ENCODE measurements around the gene UGGT1. TPM values are rescaled to one million over a fixed set of nuclear protein-coding genes. Genes with fewer than 3 reads are reported as not detected.

UGGT1 gene
- total and polyA plus RNA-seq, 9 of the 15 experiments (the other 6 are each of a cell fraction or from before 2014, with no cell fraction given), result 5.1 to 56.4 (median 37.9) TPM

- no peak for ATAC-seq
- Histone ChIP-seq H3K36me3 (ENCODE audit: control insufficient read depth, insufficient read depth, low read length) (peaks cover 60% of the 10 kb centered on the region; the same call in 2 of the 3 replicates), H3K27me3 (ENCODE audit: control insufficient read depth in 2 of 2, insufficient read depth in 2 of 2, low read length in 2 of 2) (no peaks in the 10 kb centered on the region), H3K9me3 (replicated peaks; ENCODE audit: control insufficient read depth, insufficient read depth, low read depth, low read length) (no peaks in the 10 kb centered on the region), H4K20me1 (replicated peaks; ENCODE audit: control insufficient read depth, insufficient read depth, low read length) (no peaks in the 10 kb centered on the region), H3K9ac (ENCODE audit: insufficient read depth in 1 of 2, low read depth in 2 of 2, low read length in 2 of 2) (no peak overlapping the region), H3K9me1 (ENCODE audit: control insufficient read depth, insufficient read depth, low read length) (no peaks in the 10 kb centered on the region), H3K4me2 (ENCODE audit: insufficient read depth, low read length) (no peak overlapping the region), H3K27ac (ENCODE audit: extremely low read depth, low read depth, low read length) (no peak overlapping the region), H3K4me1 (replicated peaks in 1 of 2; ENCODE audit: control insufficient read depth in 2 of 2, insufficient read depth in 2 of 2, low read length in 2 of 2) (no peaks in the 10 kb centered on the region), H2AFZ (ENCODE audit: low read depth, low read length) (no peak overlapping the region), H3K79me2 (ENCODE audit: control insufficient read depth, insufficient read depth, low read length) (no peaks in the 10 kb centered on the region), H3K4me3 (no peak overlapping the region)
- WGBS (ENCODE audit: insufficient coverage, low coverage, missing lambda C conversion rate), result 95% methylated on average over 4 of the region's 4 CpGs
- POLR2A ChIA-PET, result no interaction called here
- no peak for FAIRE-seq
- TF ChIP-seq ZNF121 (CRISPR knock-in tag; conservative IDR thresholded peaks at IDR 0.05) (peak; percentile 76), MYNN (IDR thresholded peaks at IDR 0.05) (no peak), MYNN (CRISPR knock-in tag; IDR thresholded peaks at IDR 0.05) (no peak), RUNX1 (IDR thresholded peaks at IDR 0.05; ENCODE audit: low read depth) (no peak)
- in situ Hi-C loops (cut with MboI) (no loop called here), intact Hi-C loops (cut with micrococcal nuclease) (no loop called here)
- CTCF ChIA-PET (ENCODE audit: low intra/inter-chr PET ratio), result no interaction called here
- DNase-seq (ENCODE audit: extremely low read depth in 1 of 4, low spot score in 3 of 4), result no peak
- no TSS peak for BruUV-seq (replicated peaks)
Measured at GRCh38 chr2:128109243-128109642, 18.2 kb downstream of the UGGT1 start.

GRCh38 chr2:128115921-128116623 lies 25.1 kb downstream of the UGGT1 start:
- no peak for DNase-seq (ENCODE audit: extremely low read depth in 1 of 4, low spot score in 3 of 4)
- Histone ChIP-seq H3K9me3 (replicated peaks; ENCODE audit: control insufficient read depth, insufficient read depth, low read depth, low read length) (no peaks in the 10 kb centered on the region), H3K4me1 (replicated peaks in 1 of 2; ENCODE audit: control insufficient read depth in 2 of 2, insufficient read depth in 2 of 2, low read length in 2 of 2) (no peaks in the 10 kb centered on the region), H3K9ac (ENCODE audit: insufficient read depth in 1 of 2, low read depth in 2 of 2, low read length in 2 of 2) (no peak overlapping the region), H3K36me3 (ENCODE audit: control insufficient read depth, insufficient read depth, low read length) (peaks cover 77% of the 10 kb centered on the region), H2AFZ (ENCODE audit: low read depth, low read length) (no peak overlapping the region), H3K4me2 (ENCODE audit: insufficient read depth, low read length) (no peak overlapping the region), H3K4me3 (no peak overlapping the region), H3K27ac (ENCODE audit: extremely low read depth, low read depth, low read length) (no peak overlapping the region), H3K9me1 (ENCODE audit: control insufficient read depth, insufficient read depth, low read length) (no peaks in the 10 kb centered on the region), H3K27me3 (ENCODE audit: control insufficient read depth in 2 of 2, insufficient read depth in 2 of 2, low read length in 2 of 2) (no peaks in the 10 kb centered on the region), H4K20me1 (replicated peaks; ENCODE audit: control insufficient read depth, insufficient read depth, low read length) (no peaks in the 10 kb centered on the region), H3K79me2 (ENCODE audit: control insufficient read depth, insufficient read depth, low read length) (no peaks in the 10 kb centered on the region)
- no peak for ATAC-seq
- 81% methylated on average over 8 of the region's 8 CpGs for WGBS (ENCODE audit: insufficient coverage, low coverage, missing lambda C conversion rate)
- BruUV-seq (replicated peaks), result no TSS peak
- TF ChIP-seq MAFG (tag; conservative IDR thresholded peaks at IDR 0.05) (0 out of 2 replicates have a peak, but pooled peaks have one; percentile 19), TRIM28 (IDR thresholded peaks at IDR 0.05) (no peak), MAFF (IDR thresholded peaks at IDR 0.05; ENCODE audit: low read length) (peak; percentile 50), C11orf30 (IDR thresholded peaks at IDR 0.05; ENCODE audit: low read depth) (peak; percentile 71), ZNF316 (IDR thresholded peaks at IDR 0.05) (peak; percentile 87)
- intact Hi-C loops (cut with micrococcal nuclease), result no loop called here
- POLR2A ChIA-PET, result no interaction called here
- CTCF ChIA-PET (ENCODE audit: low intra/inter-chr PET ratio), result no interaction called here
- in situ Hi-C loops (cut with MboI), result no loop called here
- no peak for FAIRE-seq
